ENCODE results near the gene OR10G7. TPM values are rescaled to one million over a fixed set of nuclear protein-coding genes. Genes with fewer than 3 reads are reported as not detected.
"Not testable (repeated sequence)": the region's sequence is repeated elsewhere in the genome, so short reads cannot be mapped to it uniquely, and the experiment has no call there.

The OR10G7 gene
- polyA plus RNA-seq, 3 donors, result not detected

GRCh38 chr11:124050748-124051147 lies 9.6 kb upstream of the OR10G7 start:
- DNase-seq, result no peak

DNA sequence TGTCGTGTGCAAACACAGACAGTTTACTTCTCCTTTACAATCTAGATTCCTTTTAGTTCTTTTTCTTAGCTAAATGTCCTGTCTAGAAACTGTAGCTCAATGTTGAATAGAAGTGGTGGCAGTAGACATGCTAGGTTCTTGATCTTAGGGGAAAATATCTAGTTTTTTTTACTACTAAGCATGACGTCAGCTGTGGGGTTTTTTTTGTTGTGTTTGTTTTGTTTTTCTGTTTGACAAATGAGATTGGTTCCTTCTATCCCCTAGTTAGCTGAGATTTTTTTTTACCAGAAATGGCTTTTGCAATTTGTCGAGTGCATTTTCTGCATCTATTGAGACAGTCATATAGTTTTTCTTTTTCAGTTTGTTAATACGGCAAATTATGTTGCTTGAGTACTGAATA lies 2.3 kb upstream of the OR10G7 start:
- no peak for DNase-seq

- DNase-seq, result no peak
Observed at GRCh38 chr11:124039557-124039956, 1.6 kb downstream of the OR10G7 start.

DNA sequence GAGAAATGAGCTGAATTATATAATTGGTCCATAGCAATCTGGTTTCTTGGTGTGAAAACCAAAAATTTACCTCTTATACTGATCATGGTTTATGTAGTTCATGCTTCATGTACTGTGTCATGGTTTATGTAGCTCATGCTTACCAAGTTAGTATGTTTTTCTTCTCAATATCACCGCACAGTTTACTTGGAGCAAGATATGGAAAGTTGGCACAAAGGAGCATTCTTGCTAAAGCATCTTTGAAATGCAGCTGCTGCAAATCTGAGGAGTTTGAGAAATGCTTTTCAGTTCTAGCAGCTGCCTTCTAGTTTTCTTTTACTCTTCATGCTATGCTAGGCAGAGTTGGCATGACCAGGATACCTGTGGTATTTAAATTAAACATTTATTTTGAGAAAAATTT lies 4.5 kb downstream of the OR10G7 start:
- no peak for DNase-seq

GRCh38 chr11:124026498-124026897 lies 14.6 kb downstream of the OR10G7 start, which contains the start of gene OR10G8:
TSS of gene OR10G8 (plus strand) at chr11:124026798. CDS start at chr11:124029623, 2,825 bp downstream.
- DNase-seq, result no peak

- not testable (repeated sequence) for DNase-seq
Observed at GRCh38 chr11:124015837-124016236, 25.3 kb downstream of the OR10G7 start.

DNA sequence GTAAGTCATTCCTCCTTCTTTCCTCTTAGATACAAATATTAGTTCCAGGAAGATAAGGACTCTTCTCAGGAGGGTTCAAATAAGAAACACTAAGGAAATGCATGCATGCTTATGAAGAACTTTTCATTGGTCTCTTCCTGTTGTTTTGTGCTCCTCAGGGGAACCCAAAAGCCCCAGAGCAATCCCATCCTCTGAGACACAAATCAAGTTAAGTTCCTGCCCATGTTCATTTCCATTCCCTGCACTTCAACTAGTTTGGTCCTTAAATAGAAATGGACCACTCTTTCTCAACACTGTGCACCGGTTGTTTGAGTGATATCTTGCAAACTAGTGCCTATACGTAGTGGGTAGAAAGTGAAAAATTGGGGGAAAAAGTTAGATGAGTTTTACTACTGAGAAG lies 28.4 kb downstream of the OR10G7 start, which contains the start of gene OR10G4:
Gene OR10G4, plus strand, starts transcription at position 301 of the 400 bp plus-strand sequence. CDS start 2,578 bp downstream, outside the sequence.
- DNase-seq, result no peak

- no peak for DNase-seq
Observed at GRCh38 chr11:123995119-123995518, 46.0 kb downstream of the OR10G7 start, which contains the start of gene OR10G6. TSS of gene OR10G6 (minus strand) at chr11:123995161. CDS start at chr11:123995161, 0 bp downstream.

Other genes with a start within 250 kb of the OR10G7 start
- not detected for gene OR6M1, start 235.0 kb downstream of the OR10G7 start, polyA plus RNA-seq (ENCODE audit: insufficient read length in 3 of 3)
- not detected for gene TMEM225, start 155.7 kb downstream of the OR10G7 start, polyA plus RNA-seq (ENCODE audit: insufficient read length in 3 of 3)
- not detected for gene OR8D4, start 139.2 kb downstream of the OR10G7 start, polyA plus RNA-seq (ENCODE audit: insufficient read length in 3 of 3)
- not detected for gene OR4D5, start 101.7 kb downstream of the OR10G7 start, polyA plus RNA-seq (ENCODE audit: insufficient read length in 3 of 3)
- not detected for gene OR6T1, start 97.5 kb downstream of the OR10G7 start, polyA plus RNA-seq (ENCODE audit: insufficient read length in 3 of 3)
- not detected for gene OR10S1, start 63.5 kb downstream of the OR10G7 start, polyA plus RNA-seq (ENCODE audit: insufficient read length in 3 of 3)
- not detected for gene OR10G6, start 46.2 kb downstream of the OR10G7 start, polyA plus RNA-seq (ENCODE audit: insufficient read length in 3 of 3)
- gene OR10G4, start 28.3 kb downstream of the OR10G7 start, polyA plus RNA-seq (ENCODE audit: insufficient read length in 3 of 3), result under 1 TPM in 1 of 3 donors, not detected in 2; 0.06 TPM
- not detected for gene OR10G9, start 18.3 kb downstream of the OR10G7 start, polyA plus RNA-seq (ENCODE audit: insufficient read length in 3 of 3)
- gene OR10G8, start 14.5 kb downstream of the OR10G7 start, polyA plus RNA-seq (ENCODE audit: insufficient read length in 3 of 3), result not detected
- gene VWA5A, start 74.1 kb upstream of the OR10G7 start, polyA plus RNA-seq (ENCODE audit: insufficient read length in 3 of 3), result 10 to 100 TPM; 11.9 to 15.6 (median 12.6) TPM
- not detected for gene OR10D3, start 142.0 kb upstream of the OR10G7 start, polyA plus RNA-seq (ENCODE audit: insufficient read length in 3 of 3)
- gene OR8G1, start 199.8 kb upstream of the OR10G7 start, polyA plus RNA-seq (ENCODE audit: insufficient read length in 3 of 3), result not detected
- not detected for gene OR8G5, start 215.1 kb upstream of the OR10G7 start, polyA plus RNA-seq (ENCODE audit: insufficient read length in 3 of 3)

Measured in renal pelvis (tissue), 4 donors.